ENCODE measurements around the gene APH1A. TPM values are rescaled to one million over a fixed set of nuclear protein-coding genes. Genes with fewer than 3 reads are reported as not detected.

APH1A gene
- total and polyA plus RNA-seq, 2 of the 13 experiments (the other 11 are each of a cell fraction or from before 2014, with no cell fraction given): 114 to 130 TPM

GRCh38 chr1:150235852-150236613 lies 32.8 kb downstream of the APH1A start, which contains the start of gene ANP32E (continued):
- TF ChIP-seq ZBTB25 (CRISPR knock-in tag; IDR thresholded peaks at IDR 0.05): peak; percentile 80; the same call in 1 of the 2 replicates
- 0 out of 2 replicates have a peak, but pooled peaks have one; percentile 45 for TF ChIP-seq SMAD3 (CRISPR knock-in tag; IDR thresholded peaks at IDR 0.05)
- TF ChIP-seq ZFP62 (CRISPR knock-in tag; IDR thresholded peaks at IDR 0.05): no peak
- TF ChIP-seq MEIS2 (CRISPR knock-in tag; IDR thresholded peaks at IDR 0.05): peak; percentile 70; the same call in 1 of the 2 replicates
- TF ChIP-seq ARID2 (CRISPR knock-in tag; IDR thresholded peaks at IDR 0.05; ENCODE audit: borderline replicate concordance): no peak
- TF ChIP-seq KLF15 (CRISPR knock-in tag; IDR thresholded peaks at IDR 0.05; ENCODE audit: borderline replicate concordance): no peak
- 0 out of 2 replicates have a peak, but pooled peaks have one; percentile 56 for TF ChIP-seq MEIS1 (CRISPR knock-in tag; IDR thresholded peaks at IDR 0.05; ENCODE audit: borderline replicate concordance)
- TF ChIP-seq ZNF207 (IDR thresholded peaks at IDR 0.05; ENCODE audit: borderline replicate concordance): no peak
- no peak for TF ChIP-seq ATAD3A (CRISPR knock-in tag; IDR thresholded peaks at IDR 0.05)
- TF ChIP-seq ZNF18 (CRISPR knock-in tag; IDR thresholded peaks at IDR 0.05; ENCODE audit: insufficient replicate concordance): peak; percentile 76
- no peak for TF ChIP-seq HES4 (CRISPR knock-in tag; IDR thresholded peaks at IDR 0.05; ENCODE audit: borderline replicate concordance)
- TF ChIP-seq CBX1 (IDR thresholded peaks at IDR 0.05; ENCODE audit: low read depth): no peak
- no peak for TF ChIP-seq ZBTB46 (CRISPR knock-in tag; IDR thresholded peaks at IDR 0.05; ENCODE audit: borderline replicate concordance)
- no peak for TF ChIP-seq PTBP1 (IDR thresholded peaks at IDR 0.05; ENCODE audit: low read depth, low read length, poor library complexity, severe bottlenecking)
- TF ChIP-seq ATF4 (CRISPR knock-in tag; IDR thresholded peaks at IDR 0.05): peak in 1 of 2 experiments; percentile 79; a peak in 2 of 4 replicates
- no peak for TF ChIP-seq ZNF512 (CRISPR knock-in tag; IDR thresholded peaks at IDR 0.05)
- TF ChIP-seq PCBP1 (IDR thresholded peaks at IDR 0.05; ENCODE audit: borderline replicate concordance, low read depth, low read length): no peak
- TF ChIP-seq HOXA7 (CRISPR knock-in tag; IDR thresholded peaks at IDR 0.05): peak; percentile 72; the same call in 1 of the 2 replicates

Data from HepG2 (cell line).